Spleen (tissue), 7 donors: ENCODE results near the gene ABLIM2.

Experiments
- POLR2A ChIP-seq, 3 donors: fragments of 450-650 bp; IDR thresholded peaks; one replicate each; pipeline ENCODE4 v1.5.1; 2017; ENCODE audit warnings: antibody characterized with exemption in 3 of 3, mild to moderate bottlenecking in 1 of 3
- POLR2AphosphoS5 ChIP-seq, 3 donors: sonication (generic); formaldehyde crosslinking; IDR thresholded peaks; one replicate each; pipeline ENCODE4 v1.5.1; 2017; ENCODE audit warnings: antibody characterized with exemption in 3 of 3
- TF ChIP-seq, protein P1 (sequence below), 11 experiments: fragments of 200-600 bp in 7 of 11; fragments of 450-650 bp in 4 of 11; sonication (generic) in 4 of 11; IDR thresholded peaks in 8 of 11; conservative IDR thresholded peaks in 3 of 11; 1 replicate in 7 of 11; 2 replicates in 4 of 11; pipeline versions ENCODE4 v1.4.0 to v1.8.0; 2016 to 2021; ENCODE audit warnings: antibody characterized with exemption in 11 of 11, inconsistent platforms in 4 of 11, mild to moderate bottlenecking in 1 of 11
- donor health status: DM: no; HTN: no; CAD: no; lungs with moderate emphysema.
- donor health status: DM: no; HTN: no; CAD: no.
- donor health status: DM: no; HTN: no; CAD: no.

DNA sequence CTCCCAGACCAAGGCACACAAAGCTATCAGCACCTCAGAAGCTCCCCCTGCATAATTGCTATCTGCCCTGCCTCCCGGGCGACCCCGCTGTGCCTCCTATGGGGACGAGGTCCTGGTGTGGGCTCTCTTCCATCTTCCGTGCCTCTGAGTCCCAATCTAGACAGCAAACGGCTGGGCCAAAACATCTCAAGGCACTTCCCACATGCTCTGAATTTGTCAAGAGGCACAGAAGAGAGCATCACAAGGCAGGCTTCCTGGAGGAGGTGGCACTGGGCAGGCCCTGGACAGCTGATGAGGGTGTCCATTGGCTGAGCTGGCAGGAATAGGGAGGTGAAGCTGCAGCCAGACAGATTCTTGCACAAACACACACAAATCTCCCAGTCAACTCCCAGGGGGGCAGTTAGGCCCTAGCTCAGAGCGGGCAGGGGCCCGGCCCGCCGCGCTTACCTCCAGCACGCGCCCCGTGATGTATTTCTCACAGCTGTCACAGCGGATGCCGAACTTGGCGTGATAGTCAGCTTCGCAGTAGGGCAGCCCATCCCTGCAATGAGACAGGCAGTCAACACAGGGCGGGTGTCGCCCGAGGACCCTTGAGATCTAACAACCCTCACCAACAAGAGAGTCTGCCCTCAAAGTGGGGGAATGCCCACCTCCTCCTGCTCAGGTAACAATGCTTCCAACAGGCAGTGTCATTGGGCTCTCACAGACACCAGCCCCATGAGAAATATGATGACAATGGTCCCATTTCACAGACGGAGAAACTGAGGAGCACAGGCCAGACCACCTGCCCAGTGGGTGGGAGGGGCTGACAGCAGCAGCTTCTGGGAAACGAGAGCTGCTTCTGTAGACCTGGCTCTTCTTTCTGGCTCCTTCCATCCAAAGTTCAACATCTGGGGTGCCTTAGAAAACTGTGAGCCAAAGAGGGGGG is 81.2 kb downstream of the ABLIM2 start:
- TF ChIP-seq POLR2AphosphoS5 (IDR thresholded peaks at IDR 0.05) (peak in 1 of 3 donors; percentile 25), POLR2A (IDR thresholded peaks at IDR 0.05) (no peak)
- TF ChIP-seq, protein P1, sequence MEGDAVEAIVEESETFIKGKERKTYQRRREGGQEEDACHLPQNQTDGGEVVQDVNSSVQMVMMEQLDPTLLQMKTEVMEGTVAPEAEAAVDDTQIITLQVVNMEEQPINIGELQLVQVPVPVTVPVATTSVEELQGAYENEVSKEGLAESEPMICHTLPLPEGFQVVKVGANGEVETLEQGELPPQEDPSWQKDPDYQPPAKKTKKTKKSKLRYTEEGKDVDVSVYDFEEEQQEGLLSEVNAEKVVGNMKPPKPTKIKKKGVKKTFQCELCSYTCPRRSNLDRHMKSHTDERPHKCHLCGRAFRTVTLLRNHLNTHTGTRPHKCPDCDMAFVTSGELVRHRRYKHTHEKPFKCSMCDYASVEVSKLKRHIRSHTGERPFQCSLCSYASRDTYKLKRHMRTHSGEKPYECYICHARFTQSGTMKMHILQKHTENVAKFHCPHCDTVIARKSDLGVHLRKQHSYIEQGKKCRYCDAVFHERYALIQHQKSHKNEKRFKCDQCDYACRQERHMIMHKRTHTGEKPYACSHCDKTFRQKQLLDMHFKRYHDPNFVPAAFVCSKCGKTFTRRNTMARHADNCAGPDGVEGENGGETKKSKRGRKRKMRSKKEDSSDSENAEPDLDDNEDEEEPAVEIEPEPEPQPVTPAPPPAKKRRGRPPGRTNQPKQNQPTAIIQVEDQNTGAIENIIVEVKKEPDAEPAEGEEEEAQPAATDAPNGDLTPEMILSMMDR (IDR thresholded peaks at IDR 0.05 in 8 of 11, conservative IDR thresholded peaks at IDR 0.05 in 3 of 11) = no peak
